ENCODE results near the gene GLRA1.

The GLRA1 gene

DNA sequence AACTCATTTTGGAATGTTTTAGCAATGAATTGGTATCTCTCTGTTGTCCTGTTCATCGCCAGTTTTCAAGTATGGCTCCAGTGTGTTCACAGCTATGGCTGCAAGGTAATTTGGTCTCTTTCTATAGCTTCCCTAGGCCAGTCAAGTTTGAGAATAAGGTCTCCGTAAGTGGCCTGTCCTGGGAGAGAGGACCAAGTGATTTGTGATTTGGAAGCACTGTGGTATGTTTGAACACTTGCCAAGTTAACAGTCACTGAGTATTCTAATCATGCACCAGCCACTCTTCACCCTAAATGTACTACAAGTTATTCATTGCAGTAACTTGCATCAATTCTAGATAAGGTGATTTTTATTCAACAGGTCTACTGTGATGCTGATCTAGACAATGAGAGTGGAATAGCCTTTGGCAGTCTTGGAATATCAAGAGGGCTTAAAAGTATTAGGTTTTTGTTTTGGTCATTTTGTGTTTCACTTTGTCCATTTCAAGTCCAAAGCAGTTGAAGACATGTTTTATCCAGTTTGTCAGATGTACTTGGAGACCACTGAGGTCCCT, 111.8 kb downstream of the GLRA1 start:
- in situ Hi-C loops (cut with MboI; ENCODE audit: low pct_unique_long_range_greater_than_20kb, low sequenced_read_pairs, unreplicated experiment): no loop called here
- no peak for DNase-seq (ENCODE audit: low spot score)
- TF ChIP-seq, protein P1, sequence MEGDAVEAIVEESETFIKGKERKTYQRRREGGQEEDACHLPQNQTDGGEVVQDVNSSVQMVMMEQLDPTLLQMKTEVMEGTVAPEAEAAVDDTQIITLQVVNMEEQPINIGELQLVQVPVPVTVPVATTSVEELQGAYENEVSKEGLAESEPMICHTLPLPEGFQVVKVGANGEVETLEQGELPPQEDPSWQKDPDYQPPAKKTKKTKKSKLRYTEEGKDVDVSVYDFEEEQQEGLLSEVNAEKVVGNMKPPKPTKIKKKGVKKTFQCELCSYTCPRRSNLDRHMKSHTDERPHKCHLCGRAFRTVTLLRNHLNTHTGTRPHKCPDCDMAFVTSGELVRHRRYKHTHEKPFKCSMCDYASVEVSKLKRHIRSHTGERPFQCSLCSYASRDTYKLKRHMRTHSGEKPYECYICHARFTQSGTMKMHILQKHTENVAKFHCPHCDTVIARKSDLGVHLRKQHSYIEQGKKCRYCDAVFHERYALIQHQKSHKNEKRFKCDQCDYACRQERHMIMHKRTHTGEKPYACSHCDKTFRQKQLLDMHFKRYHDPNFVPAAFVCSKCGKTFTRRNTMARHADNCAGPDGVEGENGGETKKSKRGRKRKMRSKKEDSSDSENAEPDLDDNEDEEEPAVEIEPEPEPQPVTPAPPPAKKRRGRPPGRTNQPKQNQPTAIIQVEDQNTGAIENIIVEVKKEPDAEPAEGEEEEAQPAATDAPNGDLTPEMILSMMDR (IDR thresholded peaks at IDR 0.05; ENCODE audit: extremely low read depth, insufficient read depth, missing control alignments): no peak

DNA sequence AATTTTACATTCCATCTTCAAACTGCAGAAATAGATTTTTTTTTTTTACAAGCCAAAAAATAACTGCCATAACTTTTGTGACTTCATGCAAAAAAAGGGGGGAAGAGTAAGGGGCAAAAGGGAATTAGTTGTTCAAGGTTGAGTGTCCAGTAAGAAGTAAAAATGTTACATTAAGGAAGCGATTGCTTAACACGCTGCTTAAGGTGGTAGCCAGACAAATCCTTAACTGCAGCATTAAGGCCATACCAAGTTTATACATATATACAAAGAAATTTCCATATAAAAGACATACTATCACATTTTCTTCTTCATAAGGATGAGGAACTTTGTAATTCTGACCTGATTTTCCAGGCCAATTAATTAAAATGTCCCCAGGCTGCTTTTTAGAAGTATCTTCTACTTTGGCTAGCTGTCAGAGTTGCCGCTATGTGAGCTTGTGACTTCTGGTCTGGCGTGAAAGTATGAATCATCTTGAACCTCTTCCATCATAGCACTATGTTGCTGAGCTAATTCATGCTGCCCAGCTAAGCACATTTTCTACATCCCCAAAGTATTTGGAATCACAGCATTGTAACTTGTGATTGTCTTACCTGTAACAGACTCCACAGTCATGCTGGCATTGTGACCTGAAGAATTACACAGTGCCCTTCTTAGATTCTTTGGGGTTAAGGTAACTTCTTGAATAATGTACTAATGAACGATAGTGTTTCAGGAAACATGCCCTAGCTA, 112.9 kb downstream of the GLRA1 start:
- DNase-seq (ENCODE audit: low spot score): no peak
- TF ChIP-seq, protein P1 (IDR thresholded peaks at IDR 0.05; ENCODE audit: extremely low read depth, insufficient read depth, missing control alignments): no peak
- in situ Hi-C loops (cut with MboI; ENCODE audit: low pct_unique_long_range_greater_than_20kb, low sequenced_read_pairs, unreplicated experiment): no loop called here

DNA sequence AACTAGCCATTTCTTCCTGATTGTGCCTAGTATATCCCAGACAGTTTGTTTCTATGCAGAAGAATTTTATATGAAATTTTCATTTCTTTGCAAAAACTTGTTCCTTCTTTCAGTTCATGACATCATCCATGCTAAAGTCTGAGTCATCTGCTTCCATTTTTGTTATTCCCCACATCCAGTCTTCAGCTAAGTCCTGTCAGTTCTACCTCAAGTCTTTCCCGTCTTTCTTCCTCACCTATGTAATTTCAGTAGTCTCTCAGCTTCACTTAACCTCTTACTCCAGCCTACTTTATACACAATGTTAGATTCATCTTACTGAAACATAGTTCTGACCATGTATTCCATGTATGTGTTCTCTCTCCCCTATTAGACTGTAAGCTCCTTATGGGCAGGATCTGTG, 113.8 kb downstream of the GLRA1 start:
- in situ Hi-C loops (cut with MboI; ENCODE audit: low pct_unique_long_range_greater_than_20kb, low sequenced_read_pairs, unreplicated experiment): no loop called here

DNA sequence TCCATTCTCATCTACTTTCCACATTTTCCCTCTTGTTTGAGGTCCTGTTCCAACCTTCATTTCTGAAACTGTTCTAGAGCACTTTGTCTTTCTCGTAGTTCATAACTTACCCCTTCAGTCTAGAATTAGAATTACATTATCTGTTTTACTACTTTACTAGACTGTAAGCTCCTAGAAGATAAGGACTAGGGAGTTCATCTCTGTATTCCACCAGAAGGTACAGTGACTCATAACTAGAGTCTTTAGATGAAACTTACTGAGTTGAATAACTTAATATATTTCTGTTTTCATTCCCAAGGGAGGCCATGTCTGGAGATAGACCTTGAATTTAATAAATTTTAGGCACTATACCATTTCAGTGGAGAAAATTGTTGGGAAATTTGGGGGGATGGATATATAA, 114.2 kb downstream of the GLRA1 start:
- TF ChIP-seq, protein P1 (IDR thresholded peaks at IDR 0.05; ENCODE audit: extremely low read depth, insufficient read depth, missing control alignments): no peak
- in situ Hi-C loops (cut with MboI; ENCODE audit: low pct_unique_long_range_greater_than_20kb, low sequenced_read_pairs, unreplicated experiment): no loop called here
- DNase-seq (ENCODE audit: low spot score): no peak

More for the DNA sequence above, 113.8 kb downstream of the GLRA1 start:
- TF ChIP-seq, protein P1 (IDR thresholded peaks at IDR 0.05; ENCODE audit: extremely low read depth, insufficient read depth, missing control alignments): no peak
- no peak for DNase-seq (ENCODE audit: low spot score)

DNA sequence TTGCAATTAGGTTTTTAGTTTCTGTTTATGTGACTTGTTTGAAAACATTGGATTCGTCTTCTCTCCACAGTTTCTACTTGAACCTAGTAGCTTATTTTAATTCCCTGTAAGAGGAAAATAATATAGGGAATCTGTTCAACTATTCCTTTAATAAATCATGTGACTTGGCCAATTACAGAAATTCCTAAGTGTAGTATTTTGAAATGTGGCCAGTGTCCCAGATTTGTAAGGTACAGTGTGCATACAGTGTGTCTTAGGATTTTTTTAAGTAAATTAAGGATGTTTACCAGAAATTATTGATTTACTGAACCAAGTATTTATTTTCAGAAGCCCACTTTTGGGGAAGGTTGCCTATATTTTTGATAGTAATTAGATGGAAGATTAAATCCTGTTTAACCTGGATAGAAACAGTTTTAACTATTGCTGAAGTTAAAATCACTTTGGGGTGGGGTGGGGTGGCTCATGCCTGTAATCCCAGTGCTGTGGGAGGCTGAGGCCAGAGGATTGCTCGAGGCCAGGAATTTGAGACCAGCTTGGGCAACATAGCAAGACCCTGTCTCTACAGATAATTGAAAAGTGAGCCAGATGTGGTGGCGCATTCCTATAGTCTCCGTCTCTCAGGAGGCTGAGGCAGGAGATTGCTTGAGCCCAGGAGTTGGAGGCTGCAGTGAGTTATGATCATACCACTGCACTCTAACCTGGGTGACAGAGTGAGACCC, 116.0 kb downstream of the GLRA1 start:
- in situ Hi-C loops (cut with MboI; ENCODE audit: low pct_unique_long_range_greater_than_20kb, low sequenced_read_pairs, unreplicated experiment): no loop called here
- TF ChIP-seq, protein P1 (IDR thresholded peaks at IDR 0.05; ENCODE audit: extremely low read depth, insufficient read depth, missing control alignments): no peak

DNA sequence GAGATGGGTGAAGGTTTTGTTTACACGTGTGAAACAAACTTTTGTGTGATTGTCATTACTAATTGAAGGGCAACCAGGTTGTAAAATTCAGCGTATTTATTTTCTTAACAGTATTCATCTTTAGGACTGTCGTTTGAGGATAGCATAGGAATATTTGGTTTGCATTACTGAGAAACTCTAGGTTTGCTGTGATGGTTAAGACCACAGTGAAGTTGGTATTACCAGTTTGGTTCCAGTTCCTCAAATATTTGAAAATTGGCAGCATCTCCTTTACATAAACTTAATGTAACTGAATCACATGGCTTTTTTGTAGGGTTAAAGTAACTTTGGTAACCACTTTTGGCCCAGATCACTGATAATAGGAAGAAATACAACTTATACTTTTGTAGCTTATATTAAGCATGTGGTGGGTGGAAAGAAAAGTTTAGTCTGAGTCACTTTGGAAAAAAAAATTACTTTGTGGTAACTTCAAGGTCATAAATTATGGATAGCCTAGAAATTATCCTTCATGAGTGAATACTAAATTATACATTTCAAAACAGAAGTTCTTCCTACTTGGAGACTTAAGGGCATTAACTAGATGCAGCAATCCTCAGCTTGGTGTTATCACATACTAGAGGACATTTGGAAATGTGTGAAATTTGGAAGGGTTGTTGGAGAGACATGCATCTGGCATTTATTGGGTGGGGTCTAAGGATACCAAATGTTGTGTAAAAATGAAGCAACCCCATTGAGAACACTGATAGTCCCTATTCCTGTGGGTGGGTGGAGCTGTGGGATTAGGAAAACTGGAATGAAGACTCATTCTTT, 119.0 kb downstream of the GLRA1 start:
- in situ Hi-C loops (cut with MboI; ENCODE audit: low pct_unique_long_range_greater_than_20kb, low sequenced_read_pairs, unreplicated experiment): no loop called here
- no peak for DNase-seq (ENCODE audit: low spot score)
- TF ChIP-seq, protein P1 (IDR thresholded peaks at IDR 0.05; ENCODE audit: extremely low read depth, insufficient read depth, missing control alignments): no peak

More for the DNA sequence above, 116.0 kb downstream of the GLRA1 start:
- DNase-seq (ENCODE audit: low spot score): no peak

Measured in GM13977 (cell line).